CD14-positive monocyte (primary cell): ENCODE data around the gene SHPK. TPM values are rescaled to one million over a fixed set of nuclear protein-coding genes. Genes with fewer than 3 reads are reported as not detected.
"Not testable (repeated sequence)": the region's sequence is repeated elsewhere in the genome, so short reads cannot be mapped to it uniquely, and the experiment has no call there.

Experiments
- DNase-seq, 3 donors: peaks; one replicate each; pipeline ENCODE4 v3.0.0-alpha.2; 2011 to 2022
- H2AFZ ChIP-seq: 2 replicates; pipeline ENCODE4 v1.6.0; 2012; ENCODE audit warnings: mild to moderate bottlenecking, low read depth, low read length, inconsistent platforms; ENCODE audit not compliant: insufficient read depth, poor library complexity, severe bottlenecking
- H3K27ac ChIP-seq, 2 donors: 1 replicate in 1 of 2; 2 replicates in 1 of 2; pipeline ENCODE4 v1.5.1; 2012 to 2013; ENCODE audit warnings: low read length in 2 of 2, control low read depth in 1 of 2, inconsistent platforms in 1 of 2, low read depth in 1 of 2, mild to moderate bottlenecking in 1 of 2
- H3K27me3 ChIP-seq, 2 donors: one replicate each; pipeline versions ENCODE4 v1.6.0 to v1.6.1; 2011 to 2013; ENCODE audit warnings: low read length in 2 of 2; ENCODE audit not compliant: control insufficient read depth in 2 of 2, insufficient read depth in 2 of 2
- H3K36me3 ChIP-seq, 2 donors: replicated peaks in 1 of 2; 1 replicate in 1 of 2; 2 replicates in 1 of 2; pipeline versions ENCODE4 v1.5.1 to v1.6.1; 2012 to 2013; ENCODE audit warnings: low read length in 2 of 2, control low read depth in 1 of 2, inconsistent platforms in 1 of 2, mild to moderate bottlenecking in 1 of 2; ENCODE audit not compliant: insufficient read depth in 2 of 2, control insufficient read depth in 1 of 2
- H3K4me1 ChIP-seq, 2 donors: 1 replicate in 1 of 2; 2 replicates in 1 of 2; pipeline versions ENCODE4 v1.5.1 to v1.6.1; 2012 to 2013; ENCODE audit warnings: low read length in 2 of 2, control low read depth in 1 of 2, inconsistent platforms in 1 of 2, mild to moderate bottlenecking in 1 of 2, moderate library complexity in 1 of 2; ENCODE audit not compliant: insufficient read depth in 2 of 2, control insufficient read depth in 1 of 2
- H3K4me2 ChIP-seq: replicated peaks from 2 replicates; pipeline ENCODE3; 2012; ENCODE audit warnings: low read length, moderate library complexity, mild to moderate bottlenecking; ENCODE audit not compliant: poor library complexity, severe bottlenecking; ENCODE audit errors: extremely low read depth
- H3K4me3 ChIP-seq, 3 experiments: fragments of 200-600 bp in 1 of 3; sonication (generic) in 1 of 3; replicated peaks in 1 of 3; 1 replicate in 2 of 3; 2 replicates in 1 of 3; pipeline ENCODE4 v1.5.1; 2011 to 2013; ENCODE audit warnings: low read length in 3 of 3, mild to moderate bottlenecking in 3 of 3, control low read depth in 2 of 3, low read depth in 2 of 3, inconsistent platforms in 1 of 3, moderate library complexity in 1 of 3
- H3K79me2 ChIP-seq: 2 replicates; pipeline ENCODE4 v1.6.0; 2012; ENCODE audit warnings: mild to moderate bottlenecking, control low read depth, inconsistent platforms, low read length, moderate library complexity; ENCODE audit not compliant: insufficient read depth
- H3K9ac ChIP-seq: 2 replicates; pipeline ENCODE4 v1.6.0; 2017; ENCODE audit warnings: low read length, mild to moderate bottlenecking; ENCODE audit not compliant: insufficient read depth, poor library complexity, severe bottlenecking
- H3K9me3 ChIP-seq, 2 donors: replicated peaks in 1 of 2; 1 replicate in 1 of 2; 2 replicates in 1 of 2; pipeline versions ENCODE4 v1.5.1 to v1.6.1; 2012 to 2013; ENCODE audit warnings: low read length in 2 of 2, control low read depth in 1 of 2; ENCODE audit not compliant: control insufficient read depth in 1 of 2, insufficient read depth in 1 of 2
- H4K20me1 ChIP-seq: 2 replicates; pipeline ENCODE4 v1.6.0; 2012; ENCODE audit warnings: mild to moderate bottlenecking, low read length, control low read depth, moderate library complexity; ENCODE audit not compliant: insufficient read depth
- H3K27ac Mint-ChIP-seq, 7 donors: one replicate each; pipeline ENCODE4 v1.8.0; 2020; ENCODE audit warnings: mild to moderate bottlenecking in 7 of 7, mixed read lengths in 7 of 7, moderate library complexity in 6 of 7, inconsistent platforms in 2 of 7
- H3K27me3 Mint-ChIP-seq, 3 donors: one replicate each; pipeline ENCODE4 v1.8.0; 2021 to 2022; ENCODE audit warnings: low read depth in 3 of 3, mild to moderate bottlenecking in 3 of 3, mixed read lengths in 3 of 3, moderate library complexity in 3 of 3, inconsistent platforms in 1 of 3
- H3K36me3 Mint-ChIP-seq, 2 donors: one replicate each; pipeline ENCODE4 v1.8.0; 2020; ENCODE audit warnings: mixed read lengths in 2 of 2, inconsistent platforms in 1 of 2, mild to moderate bottlenecking in 1 of 2
- H3K4me1 Mint-ChIP-seq: one replicate; pipeline ENCODE4 v1.8.0; 2020; ENCODE audit warnings: mild to moderate bottlenecking, mixed read lengths
- H3K4me3 Mint-ChIP-seq, 2 donors: one replicate each; pipeline ENCODE4 v1.8.0; 2020; ENCODE audit warnings: mild to moderate bottlenecking in 2 of 2, mixed read lengths in 2 of 2, moderate library complexity in 1 of 2
- H3K9me3 Mint-ChIP-seq, 7 donors: one replicate each; pipeline ENCODE4 v1.8.0; 2020 to 2022; ENCODE audit warnings: mixed read lengths in 7 of 7, mild to moderate bottlenecking in 6 of 7, moderate library complexity in 6 of 7, inconsistent platforms in 2 of 7
- WGBS: methylation state at CpG from one replicate; pipeline ENCODE4 v1.1.5; 2013; ENCODE audit warnings: missing lambda C conversion rate; ENCODE audit not compliant: insufficient coverage; 5-methylcytosine and 5-hydroxymethylcytosine counted together
- intact Hi-C, 2 donors: fragments of 100-400 bp; cut with micrococcal nuclease; formaldehyde crosslinking; loops; one replicate each; pipeline versions ENCODE4 v1.15.0 to v1.15.1; 2023
- polyA plus RNA-seq, 3 donors: library from polyadenylated mRNA; depleted of rRNA in 1 of 3; unstranded in 2 of 3; stranded (reverse) in 1 of 3; fragments of 300-500 nt in 2 of 3; fragments of >200 nt in 1 of 3; fragmentation: Illumina TruSeq in 2 of 3; gene quantifications; 1 replicate in 2 of 3; 2 replicates in 1 of 3; pipeline ENCODE4 v1.2.3, GENCODE V29; 2012 to 2021
- TF ChIP-seq, protein P1 (sequence below): fragments of 200-600 bp; IDR thresholded peaks from one replicate; pipeline ENCODE4 v1.8.0; 2022; ENCODE audit warnings: antibody characterized with exemption, mild to moderate bottlenecking

SHPK gene
- polyA plus RNA-seq, 3 donors, result 4.3 to 4.6 (median 4.6) TPM

DNA sequence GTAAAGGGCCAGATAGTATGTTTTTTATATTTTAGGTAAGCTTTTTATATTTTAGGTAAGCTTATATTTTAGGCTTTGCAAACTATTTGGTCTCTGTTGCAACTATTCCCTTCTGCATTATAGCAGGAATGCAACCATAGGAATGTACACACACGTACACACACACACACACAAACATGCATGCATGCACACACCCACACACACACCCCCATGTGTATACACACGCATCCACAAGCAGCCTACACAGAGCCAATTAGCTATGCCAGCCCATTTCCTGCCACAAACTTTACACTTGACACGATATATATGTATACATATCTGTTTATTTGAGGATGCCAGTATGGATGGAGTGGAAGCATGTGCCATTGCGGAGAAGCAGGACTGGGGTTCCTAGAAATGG, 70.9 kb downstream of the SHPK start:
- Histone ChIP-seq H3K4me1 (no peaks in the 10 kb centered on the region), H3K9ac (no peak overlapping the region), H2AFZ (no peak overlapping the region), H3K27me3 (no peaks in the 10 kb centered on the region), H3K9me3 (no peaks in the 10 kb centered on the region), H4K20me1 (no peaks in the 10 kb centered on the region), H3K79me2 (no peaks in the 10 kb centered on the region), H3K27ac (no peak overlapping the region), H3K4me3 (no peak overlapping the region), H3K4me2 (no peak overlapping the region), H3K36me3 (no peaks in the 10 kb centered on the region)
- Mint-ChIP-seq H3K27ac (no peak overlapping the region), H3K36me3 (peaks cover 0 to 15% of the 10 kb centered on the region in 2 donors), H3K4me3 (no peak overlapping the region), H3K27me3 (peaks cover 0 to 6% (median 0%) of the 10 kb centered on the region in 3 donors), H3K4me1 (no peaks in the 10 kb centered on the region), H3K9me3 (no peaks in the 10 kb centered on the region)
- WGBS, result 100% methylated on average over 1 of the region's 4 CpGs
- intact Hi-C loops, result no loop called here
- TF ChIP-seq, protein P1, sequence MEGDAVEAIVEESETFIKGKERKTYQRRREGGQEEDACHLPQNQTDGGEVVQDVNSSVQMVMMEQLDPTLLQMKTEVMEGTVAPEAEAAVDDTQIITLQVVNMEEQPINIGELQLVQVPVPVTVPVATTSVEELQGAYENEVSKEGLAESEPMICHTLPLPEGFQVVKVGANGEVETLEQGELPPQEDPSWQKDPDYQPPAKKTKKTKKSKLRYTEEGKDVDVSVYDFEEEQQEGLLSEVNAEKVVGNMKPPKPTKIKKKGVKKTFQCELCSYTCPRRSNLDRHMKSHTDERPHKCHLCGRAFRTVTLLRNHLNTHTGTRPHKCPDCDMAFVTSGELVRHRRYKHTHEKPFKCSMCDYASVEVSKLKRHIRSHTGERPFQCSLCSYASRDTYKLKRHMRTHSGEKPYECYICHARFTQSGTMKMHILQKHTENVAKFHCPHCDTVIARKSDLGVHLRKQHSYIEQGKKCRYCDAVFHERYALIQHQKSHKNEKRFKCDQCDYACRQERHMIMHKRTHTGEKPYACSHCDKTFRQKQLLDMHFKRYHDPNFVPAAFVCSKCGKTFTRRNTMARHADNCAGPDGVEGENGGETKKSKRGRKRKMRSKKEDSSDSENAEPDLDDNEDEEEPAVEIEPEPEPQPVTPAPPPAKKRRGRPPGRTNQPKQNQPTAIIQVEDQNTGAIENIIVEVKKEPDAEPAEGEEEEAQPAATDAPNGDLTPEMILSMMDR, result no peak
- DNase-seq, result no peak

- not testable (repeated sequence) for H3K27ac Mint-ChIP-seq, H3K27me3 ChIP-seq
Observed at GRCh38 chr17:3564241-3564640, 71.8 kb downstream of the SHPK start.

More at GRCh38 chr17:3564241-3564640, 71.8 kb downstream of the SHPK start:
- H3K27me3 Mint-ChIP-seq, intact Hi-C loops, H3K9me3 Mint-ChIP-seq, H3K9ac ChIP-seq, H3K4me1 Mint-ChIP-seq, H3K79me2 ChIP-seq, H3K4me3 ChIP-seq, H3K9me3 ChIP-seq, H4K20me1 ChIP-seq, H3K4me1 ChIP-seq, H2AFZ ChIP-seq, H3K27ac ChIP-seq, DNase-seq, H3K36me3 ChIP-seq, H3K4me2 ChIP-seq, H3K4me3 Mint-ChIP-seq: not testable (repeated sequence)
- peaks cover 0 to 15% of the 10 kb centered on the region in 2 donors for H3K36me3 Mint-ChIP-seq
- WGBS, result 100% methylated on average over 1 of the region's 28 CpGs
